Measurements from ENCODE around the gene MYBPC2.

DNA sequence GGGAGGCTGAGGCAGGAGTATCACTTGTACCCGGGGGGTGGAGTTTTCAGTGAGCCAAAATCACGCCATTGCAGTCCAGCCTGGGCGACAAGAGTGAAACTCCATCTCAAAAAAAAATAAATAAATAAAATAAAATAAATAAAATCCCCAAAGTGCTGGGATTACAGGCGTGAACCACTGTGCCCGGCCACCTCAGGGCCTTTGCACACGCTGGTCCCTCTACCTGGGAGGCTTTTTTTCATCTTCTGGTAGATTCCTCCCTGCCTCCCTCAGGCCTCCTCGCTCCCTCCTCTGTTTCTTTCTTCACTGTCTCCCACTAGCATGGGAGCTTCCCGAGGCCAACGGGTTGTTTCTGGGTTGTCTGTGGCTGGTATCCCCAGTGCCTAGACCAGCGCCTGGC lies 15.1 kb downstream of the MYBPC2 start:
- TF ChIP-seq, protein P1, sequence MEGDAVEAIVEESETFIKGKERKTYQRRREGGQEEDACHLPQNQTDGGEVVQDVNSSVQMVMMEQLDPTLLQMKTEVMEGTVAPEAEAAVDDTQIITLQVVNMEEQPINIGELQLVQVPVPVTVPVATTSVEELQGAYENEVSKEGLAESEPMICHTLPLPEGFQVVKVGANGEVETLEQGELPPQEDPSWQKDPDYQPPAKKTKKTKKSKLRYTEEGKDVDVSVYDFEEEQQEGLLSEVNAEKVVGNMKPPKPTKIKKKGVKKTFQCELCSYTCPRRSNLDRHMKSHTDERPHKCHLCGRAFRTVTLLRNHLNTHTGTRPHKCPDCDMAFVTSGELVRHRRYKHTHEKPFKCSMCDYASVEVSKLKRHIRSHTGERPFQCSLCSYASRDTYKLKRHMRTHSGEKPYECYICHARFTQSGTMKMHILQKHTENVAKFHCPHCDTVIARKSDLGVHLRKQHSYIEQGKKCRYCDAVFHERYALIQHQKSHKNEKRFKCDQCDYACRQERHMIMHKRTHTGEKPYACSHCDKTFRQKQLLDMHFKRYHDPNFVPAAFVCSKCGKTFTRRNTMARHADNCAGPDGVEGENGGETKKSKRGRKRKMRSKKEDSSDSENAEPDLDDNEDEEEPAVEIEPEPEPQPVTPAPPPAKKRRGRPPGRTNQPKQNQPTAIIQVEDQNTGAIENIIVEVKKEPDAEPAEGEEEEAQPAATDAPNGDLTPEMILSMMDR (IDR thresholded peaks at IDR 0.05) = no peak
- TF ChIP-seq, protein P2, sequence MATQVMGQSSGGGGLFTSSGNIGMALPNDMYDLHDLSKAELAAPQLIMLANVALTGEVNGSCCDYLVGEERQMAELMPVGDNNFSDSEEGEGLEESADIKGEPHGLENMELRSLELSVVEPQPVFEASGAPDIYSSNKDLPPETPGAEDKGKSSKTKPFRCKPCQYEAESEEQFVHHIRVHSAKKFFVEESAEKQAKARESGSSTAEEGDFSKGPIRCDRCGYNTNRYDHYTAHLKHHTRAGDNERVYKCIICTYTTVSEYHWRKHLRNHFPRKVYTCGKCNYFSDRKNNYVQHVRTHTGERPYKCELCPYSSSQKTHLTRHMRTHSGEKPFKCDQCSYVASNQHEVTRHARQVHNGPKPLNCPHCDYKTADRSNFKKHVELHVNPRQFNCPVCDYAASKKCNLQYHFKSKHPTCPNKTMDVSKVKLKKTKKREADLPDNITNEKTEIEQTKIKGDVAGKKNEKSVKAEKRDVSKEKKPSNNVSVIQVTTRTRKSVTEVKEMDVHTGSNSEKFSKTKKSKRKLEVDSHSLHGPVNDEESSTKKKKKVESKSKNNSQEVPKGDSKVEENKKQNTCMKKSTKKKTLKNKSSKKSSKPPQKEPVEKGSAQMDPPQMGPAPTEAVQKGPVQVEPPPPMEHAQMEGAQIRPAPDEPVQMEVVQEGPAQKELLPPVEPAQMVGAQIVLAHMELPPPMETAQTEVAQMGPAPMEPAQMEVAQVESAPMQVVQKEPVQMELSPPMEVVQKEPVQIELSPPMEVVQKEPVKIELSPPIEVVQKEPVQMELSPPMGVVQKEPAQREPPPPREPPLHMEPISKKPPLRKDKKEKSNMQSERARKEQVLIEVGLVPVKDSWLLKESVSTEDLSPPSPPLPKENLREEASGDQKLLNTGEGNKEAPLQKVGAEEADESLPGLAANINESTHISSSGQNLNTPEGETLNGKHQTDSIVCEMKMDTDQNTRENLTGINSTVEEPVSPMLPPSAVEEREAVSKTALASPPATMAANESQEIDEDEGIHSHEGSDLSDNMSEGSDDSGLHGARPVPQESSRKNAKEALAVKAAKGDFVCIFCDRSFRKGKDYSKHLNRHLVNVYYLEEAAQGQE (IDR thresholded peaks at IDR 0.05; ENCODE audit: insufficient read depth in 1 of 2, low read depth in 2 of 2, low read length in 1 of 2) = no peak
